BLaER1 (cell line): ENCODE data around the gene KIF1A.

Experiments
- H3K27ac ChIP-seq: shearing (Covaris generic); formaldehyde crosslinking; 2 replicates; pipeline ENCODE4 v1.8.1; 2022
- H3K27me3 ChIP-seq: shearing (Covaris generic); formaldehyde crosslinking; 2 replicates; pipeline ENCODE4 v1.8.1; 2022
- H3K36me3 ChIP-seq: shearing (Covaris generic); formaldehyde crosslinking; 2 replicates; pipeline ENCODE4 v1.8.1; 2022
- H3K4me1 ChIP-seq: shearing (Covaris generic); formaldehyde crosslinking; 2 replicates; pipeline ENCODE4 v1.8.1; 2022
- H3K4me2 ChIP-seq: shearing (Covaris generic); formaldehyde crosslinking; 2 replicates; pipeline ENCODE4 v1.8.1; 2022
- H3K4me3 ChIP-seq: shearing (Covaris generic); formaldehyde crosslinking; 2 replicates; pipeline ENCODE4 v1.8.1; 2022
- H3K9ac ChIP-seq: shearing (Covaris generic); formaldehyde crosslinking; 2 replicates; pipeline ENCODE4 v1.8.1; 2022
- H3K9me3 ChIP-seq: shearing (Covaris generic); formaldehyde crosslinking; 2 replicates; pipeline ENCODE4 v1.8.1; 2022
- H4K20me1 ChIP-seq: shearing (Covaris generic); formaldehyde crosslinking; 2 replicates; pipeline ENCODE4 v1.8.1; 2022
- Cebpa-rat ChIP-seq: shearing (Covaris generic); IDR thresholded peaks from 2 replicates; pipeline ENCODE4 v1.8.1; 2022

The KIF1A gene

GRCh38 chr2:240766072-240766471 is 53.9 kb downstream of the KIF1A start:
- Histone ChIP-seq H3K4me2 (no peak overlapping the region), H4K20me1 (no peaks in the 10 kb centered on the region), H3K9ac (no peak overlapping the region), H3K4me1 (peaks cover 20% of the 10 kb centered on the region), H3K36me3 (no peaks in the 10 kb centered on the region), H3K9me3 (no peaks in the 10 kb centered on the region), H3K27ac (no peak overlapping the region), H3K4me3 (no peak overlapping the region), H3K27me3 (no peaks in the 10 kb centered on the region)
- TF ChIP-seq Cebpa-rat, result no peak

GRCh38 chr2:240765007-240765406 is 55.0 kb downstream of the KIF1A start:
- Histone ChIP-seq H3K9ac (no peak overlapping the region), H3K9me3 (no peaks in the 10 kb centered on the region), H3K36me3 (no peaks in the 10 kb centered on the region), H3K4me2 (no peak overlapping the region), H4K20me1 (no peaks in the 10 kb centered on the region), H3K4me1 (peaks cover 31% of the 10 kb centered on the region), H3K4me3 (no peak overlapping the region), H3K27me3 (no peaks in the 10 kb centered on the region), H3K27ac (no peak overlapping the region)
- no peak for TF ChIP-seq Cebpa-rat

GRCh38 chr2:240764605-240765004 is 55.4 kb downstream of the KIF1A start:
- no peak overlapping the region for H3K4me2 ChIP-seq
- peaks cover 35% of the 10 kb centered on the region for H3K4me1 ChIP-seq
- no peak for TF ChIP-seq Cebpa-rat
- H3K9ac ChIP-seq, result no peak overlapping the region
- H3K36me3 ChIP-seq, result no peaks in the 10 kb centered on the region
- H3K9me3 ChIP-seq, result no peaks in the 10 kb centered on the region
- no peak overlapping the region for H3K27ac ChIP-seq
- no peaks in the 10 kb centered on the region for H4K20me1 ChIP-seq
- H3K4me3 ChIP-seq, result no peak overlapping the region
- H3K27me3 ChIP-seq, result no peaks in the 10 kb centered on the region

- H4K20me1 ChIP-seq, result no peaks in the 10 kb centered on the region
- H3K27me3 ChIP-seq, result no peaks in the 10 kb centered on the region
- no peak overlapping the region for H3K9ac ChIP-seq
- no peaks in the 10 kb centered on the region for H3K9me3 ChIP-seq
- no peak overlapping the region for H3K27ac ChIP-seq
- no peaks in the 10 kb centered on the region for H3K36me3 ChIP-seq
- peak overlapping the region; percentile 17; the same call in 1 of the 2 replicates for H3K4me2 ChIP-seq
- H3K4me3 ChIP-seq, result no peak overlapping the region
- no peak for TF ChIP-seq Cebpa-rat
- H3K4me1 ChIP-seq, result peaks cover 51% of the 10 kb centered on the region
These were observed 57.0 kb downstream of the KIF1A start for GRCh38 chr2:240762971-240763370.

- H4K20me1 ChIP-seq, result no peaks in the 10 kb centered on the region
- H3K27ac ChIP-seq, result no peak overlapping the region
- H3K4me1 ChIP-seq, result peaks cover 58% of the 10 kb centered on the region
- H3K4me2 ChIP-seq, result 0 out of 2 replicates have a peak overlapping the region, but pooled peaks have one; percentile 26
- no peak overlapping the region for H3K4me3 ChIP-seq
- no peaks in the 10 kb centered on the region for H3K36me3 ChIP-seq
- no peak overlapping the region for H3K9ac ChIP-seq
- no peak for TF ChIP-seq Cebpa-rat
- no peaks in the 10 kb centered on the region for H3K9me3 ChIP-seq
- H3K27me3 ChIP-seq, result no peaks in the 10 kb centered on the region
These were observed 57.8 kb downstream of the KIF1A start for GRCh38 chr2:240762249-240762648.

DNA sequence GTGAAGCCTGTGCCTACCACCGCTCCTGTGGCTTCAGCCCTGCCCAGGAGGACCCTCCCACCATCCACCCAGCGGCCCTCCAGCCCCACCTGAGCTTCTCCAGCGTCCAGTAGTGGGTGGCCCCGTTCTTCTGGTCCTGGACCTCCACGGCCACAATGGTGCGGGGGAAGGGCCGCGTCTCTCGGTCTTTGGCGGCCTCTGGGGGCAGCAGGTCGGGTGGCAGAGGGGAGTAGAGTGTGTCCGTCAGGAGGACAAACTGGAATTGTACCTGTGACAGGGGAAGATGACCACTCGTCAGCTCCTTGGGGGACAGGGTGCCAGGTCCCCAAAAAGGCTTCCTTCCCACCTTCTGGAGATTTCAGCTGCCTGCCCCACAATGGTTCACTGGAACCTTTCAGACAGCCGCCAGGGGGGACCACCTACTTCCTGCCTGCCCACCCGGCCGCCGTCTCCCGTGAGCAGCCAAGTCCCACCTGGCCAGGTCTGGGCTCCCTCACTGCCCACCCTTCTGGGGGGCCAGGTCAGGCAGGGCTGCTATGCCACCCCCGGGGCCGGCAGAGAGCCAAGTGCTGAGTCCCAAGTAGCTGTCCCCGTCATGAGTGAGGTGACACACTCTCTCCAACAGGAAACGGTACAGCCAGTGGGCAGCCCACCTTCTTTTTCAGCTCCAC is 59.3 kb downstream of the KIF1A start:
- no peaks in the 10 kb centered on the region for H3K9me3 ChIP-seq
- H3K27ac ChIP-seq, result no peak overlapping the region
- no peak overlapping the region for H3K9ac ChIP-seq
- no peak for TF ChIP-seq Cebpa-rat
- no peaks in the 10 kb centered on the region for H4K20me1 ChIP-seq
- peak overlapping the region; percentile 80 for H3K4me2 ChIP-seq
- H3K4me1 ChIP-seq, result peaks cover 62% of the 10 kb centered on the region
- no peaks in the 10 kb centered on the region for H3K36me3 ChIP-seq
- H3K27me3 ChIP-seq, result no peaks in the 10 kb centered on the region
- H3K4me3 ChIP-seq, result no peak overlapping the region

GRCh38 chr2:240760121-240760520 is 59.9 kb downstream of the KIF1A start:
- Histone ChIP-seq H3K4me3 (no peak overlapping the region), H3K4me2 (peak overlapping the region; percentile 80), H3K9me3 (no peaks in the 10 kb centered on the region), H3K9ac (no peak overlapping the region), H3K27ac (peak overlapping the region; percentile 37; the same call in 1 of the 2 replicates), H3K27me3 (no peaks in the 10 kb centered on the region), H3K4me1 (peaks cover 62% of the 10 kb centered on the region), H4K20me1 (no peaks in the 10 kb centered on the region), H3K36me3 (no peaks in the 10 kb centered on the region)
- no peak for TF ChIP-seq Cebpa-rat

DNA sequence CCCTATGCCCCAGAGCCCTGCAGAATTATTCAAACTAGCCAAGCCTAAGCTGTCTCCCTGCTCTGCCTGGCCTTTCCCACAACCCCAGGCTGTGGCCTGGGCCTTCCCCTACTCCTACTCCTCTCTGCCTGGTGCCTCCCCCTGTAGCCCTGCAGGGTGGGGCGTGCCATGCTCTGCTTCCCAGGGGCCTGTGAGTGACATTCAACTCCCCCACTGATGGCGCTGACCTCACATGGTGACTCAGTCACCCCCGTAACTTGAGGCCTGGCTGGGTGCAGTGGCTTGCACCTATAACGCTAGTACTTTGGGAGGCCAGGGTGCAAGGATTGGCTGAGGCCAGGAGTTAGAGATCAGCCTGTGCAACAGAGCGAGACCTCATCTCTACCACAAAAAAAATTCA is 60.6 kb downstream of the KIF1A start:
- H3K4me2 ChIP-seq, result peak overlapping the region; percentile 80
- H3K9ac ChIP-seq, result no peak overlapping the region; the same call in 1 of the 2 replicates
- TF ChIP-seq Cebpa-rat, result no peak
- no peaks in the 10 kb centered on the region for H3K27me3 ChIP-seq
- H3K4me1 ChIP-seq, result peaks cover 62% of the 10 kb centered on the region
- H4K20me1 ChIP-seq, result no peaks in the 10 kb centered on the region
- no peak overlapping the region for H3K4me3 ChIP-seq
- H3K9me3 ChIP-seq, result no peaks in the 10 kb centered on the region
- H3K36me3 ChIP-seq, result no peaks in the 10 kb centered on the region
- peak overlapping the region; percentile 37; the same call in 1 of the 2 replicates for H3K27ac ChIP-seq

GRCh38 chr2:240757086-240757614 is 62.9 kb downstream of the KIF1A start:
- Histone ChIP-seq H3K36me3 (no peaks in the 10 kb centered on the region), H4K20me1 (no peaks in the 10 kb centered on the region)

GRCh38 chr2:240752209-240752608 is 67.8 kb downstream of the KIF1A start:
- TF ChIP-seq Cebpa-rat, result no peak
- H3K36me3 ChIP-seq, result no peaks in the 10 kb centered on the region
- H4K20me1 ChIP-seq, result no peaks in the 10 kb centered on the region

More at GRCh38 chr2:240757086-240757614, 62.9 kb downstream of the KIF1A start:
- Histone ChIP-seq H3K4me2 (peak overlapping the region; percentile 28; the same call in 1 of the 2 replicates), H3K9me3 (no peaks in the 10 kb centered on the region), H3K4me3 (no peak overlapping the region), H3K4me1 (peaks cover 59% of the 10 kb centered on the region), H3K27ac (no peak overlapping the region), H3K27me3 (no peaks in the 10 kb centered on the region), H3K9ac (no peak overlapping the region)
- TF ChIP-seq Cebpa-rat, result no peak

More at GRCh38 chr2:240752209-240752608, 67.8 kb downstream of the KIF1A start:
- Histone ChIP-seq H3K9ac (no peak overlapping the region), H3K27ac (no peak overlapping the region), H3K4me2 (peak overlapping the region; percentile 40; the same call in 1 of the 2 replicates), H3K9me3 (no peaks in the 10 kb centered on the region), H3K4me3 (no peak overlapping the region), H3K4me1 (peaks cover 30% of the 10 kb centered on the region), H3K27me3 (no peaks in the 10 kb centered on the region)
